Activated B cell treated with CpG ODN at 0.5 μM for 24 hours (primary cell): ENCODE data around the gene HIVEP2. TPM values are rescaled to one million over a fixed set of nuclear protein-coding genes. Genes with fewer than 3 reads are reported as not detected.

Experiments used
- ATAC-seq: fragments of 200-7000 bp; cut with Tn5 transposase; one replicate; pipeline ENCODE4 v1.10.0; 2021; ENCODE audit warnings: low read depth, mild to moderate bottlenecking, moderate library complexity
- CTCF ChIA-PET: fragments of 350-600 bp; sonication (Branson Sonifier 250); formaldehyde crosslinking; loops from one replicate; lab custom pipeline; 2021; ENCODE audit warnings: antibody characterized with exemption; lab: Charles Lee
- POLR2A ChIA-PET: fragments of 350-600 bp; sonication (Branson Sonifier 250); formaldehyde crosslinking; loops from one replicate; lab custom pipeline; 2021; ENCODE audit warnings: antibody characterized with exemption; lab: Charles Lee
- DNase-seq: peaks from one replicate; pipeline ENCODE4 v3.0.0; 2022
- H3K27ac Mint-ChIP-seq: one replicate; pipeline ENCODE4 v1.8.0; 2020; ENCODE audit warnings: mixed read lengths
- H3K27me3 Mint-ChIP-seq: one replicate; pipeline ENCODE4 v1.8.0; 2021; ENCODE audit warnings: mixed read lengths
- H3K36me3 Mint-ChIP-seq: one replicate; pipeline ENCODE4 v1.8.0; 2021; ENCODE audit warnings: low read depth, mixed read lengths
- H3K4me1 Mint-ChIP-seq: one replicate; pipeline ENCODE4 v1.8.0; 2021; ENCODE audit warnings: mixed read lengths
- H3K4me3 Mint-ChIP-seq: one replicate; pipeline ENCODE4 v1.8.0; 2020; ENCODE audit warnings: mild to moderate bottlenecking, mixed read lengths
- H3K9me3 Mint-ChIP-seq: one replicate; pipeline ENCODE4 v1.8.0; 2020; ENCODE audit warnings: mixed read lengths
- intact Hi-C: fragments of 100-400 bp; cut with micrococcal nuclease; formaldehyde crosslinking; loops from one replicate; pipeline ENCODE4 v1.15.1; 2024
- total RNA-seq: library from RNA; stranded (reverse); gene quantifications from 2 replicates; pipeline ENCODE4 v1.2.3, GENCODE V29; 2022
- TF ChIP-seq, protein P1 (sequence below): fragments of 200-600 bp; IDR thresholded peaks from one replicate; pipeline ENCODE4 v1.8.0; 2022; ENCODE audit warnings: antibody characterized with exemption, mild to moderate bottlenecking

Gene HIVEP2
- total RNA-seq, 1 donor from 2014 or later, result 25.4 TPM

DNA sequence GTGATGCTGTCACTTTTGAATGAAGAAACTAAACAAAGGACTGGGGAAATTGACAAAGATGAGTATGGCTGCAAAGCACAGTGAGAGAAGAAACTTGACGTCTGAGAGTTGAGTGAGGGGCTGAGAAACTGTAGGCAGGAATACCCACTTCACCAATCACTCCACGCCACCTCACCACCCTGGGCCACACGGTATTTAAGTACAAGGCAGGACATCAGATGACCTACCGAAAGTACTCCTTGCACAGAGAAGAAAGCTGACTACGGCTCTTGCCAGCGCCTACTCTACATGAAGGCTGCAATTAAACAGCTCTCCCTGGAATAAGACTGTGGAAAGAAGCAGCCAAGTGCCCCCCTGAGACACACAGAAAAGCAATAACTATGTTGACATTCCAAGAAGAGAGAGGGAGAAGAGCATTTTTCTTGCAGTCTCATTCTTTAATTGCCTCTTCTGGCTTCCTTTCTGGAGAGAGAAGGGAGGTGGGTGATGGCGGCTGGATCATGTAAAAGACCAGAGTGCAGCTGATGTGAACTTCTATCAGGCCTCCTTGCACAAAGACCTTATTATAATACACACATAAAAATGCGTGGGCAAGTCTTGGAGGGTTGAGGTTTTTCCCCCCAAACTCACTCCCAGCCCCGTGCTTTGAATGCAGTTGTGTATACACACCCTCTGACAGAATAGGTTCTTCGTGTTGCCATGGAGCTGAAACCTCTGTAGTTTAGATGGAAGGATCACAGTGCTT is 44.6 kb downstream of the HIVEP2 start:
- TF ChIP-seq, protein P1, sequence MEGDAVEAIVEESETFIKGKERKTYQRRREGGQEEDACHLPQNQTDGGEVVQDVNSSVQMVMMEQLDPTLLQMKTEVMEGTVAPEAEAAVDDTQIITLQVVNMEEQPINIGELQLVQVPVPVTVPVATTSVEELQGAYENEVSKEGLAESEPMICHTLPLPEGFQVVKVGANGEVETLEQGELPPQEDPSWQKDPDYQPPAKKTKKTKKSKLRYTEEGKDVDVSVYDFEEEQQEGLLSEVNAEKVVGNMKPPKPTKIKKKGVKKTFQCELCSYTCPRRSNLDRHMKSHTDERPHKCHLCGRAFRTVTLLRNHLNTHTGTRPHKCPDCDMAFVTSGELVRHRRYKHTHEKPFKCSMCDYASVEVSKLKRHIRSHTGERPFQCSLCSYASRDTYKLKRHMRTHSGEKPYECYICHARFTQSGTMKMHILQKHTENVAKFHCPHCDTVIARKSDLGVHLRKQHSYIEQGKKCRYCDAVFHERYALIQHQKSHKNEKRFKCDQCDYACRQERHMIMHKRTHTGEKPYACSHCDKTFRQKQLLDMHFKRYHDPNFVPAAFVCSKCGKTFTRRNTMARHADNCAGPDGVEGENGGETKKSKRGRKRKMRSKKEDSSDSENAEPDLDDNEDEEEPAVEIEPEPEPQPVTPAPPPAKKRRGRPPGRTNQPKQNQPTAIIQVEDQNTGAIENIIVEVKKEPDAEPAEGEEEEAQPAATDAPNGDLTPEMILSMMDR, result no peak
- H3K9me3 Mint-ChIP-seq, result no peaks in the 10 kb centered on the region
- CTCF ChIA-PET, result interaction anchor here (0.9 kb wide), 1 partner anchor 201 kb away, joined by 3 read pairs; no protein-coding TSS in a partner anchor
- intact Hi-C loops, result no loop called here
- DNase-seq (no peak), ATAC-seq (no peak)
- peaks cover 34% of the 10 kb centered on the region for H3K4me1 Mint-ChIP-seq
- peaks cover 12% of the 10 kb centered on the region for H3K36me3 Mint-ChIP-seq
- H3K27me3 Mint-ChIP-seq, result no peaks in the 10 kb centered on the region
- H3K27ac Mint-ChIP-seq, result no peak overlapping the region
- POLR2A ChIA-PET, result no interaction called here
- H3K4me3 Mint-ChIP-seq, result no peak overlapping the region

DNA sequence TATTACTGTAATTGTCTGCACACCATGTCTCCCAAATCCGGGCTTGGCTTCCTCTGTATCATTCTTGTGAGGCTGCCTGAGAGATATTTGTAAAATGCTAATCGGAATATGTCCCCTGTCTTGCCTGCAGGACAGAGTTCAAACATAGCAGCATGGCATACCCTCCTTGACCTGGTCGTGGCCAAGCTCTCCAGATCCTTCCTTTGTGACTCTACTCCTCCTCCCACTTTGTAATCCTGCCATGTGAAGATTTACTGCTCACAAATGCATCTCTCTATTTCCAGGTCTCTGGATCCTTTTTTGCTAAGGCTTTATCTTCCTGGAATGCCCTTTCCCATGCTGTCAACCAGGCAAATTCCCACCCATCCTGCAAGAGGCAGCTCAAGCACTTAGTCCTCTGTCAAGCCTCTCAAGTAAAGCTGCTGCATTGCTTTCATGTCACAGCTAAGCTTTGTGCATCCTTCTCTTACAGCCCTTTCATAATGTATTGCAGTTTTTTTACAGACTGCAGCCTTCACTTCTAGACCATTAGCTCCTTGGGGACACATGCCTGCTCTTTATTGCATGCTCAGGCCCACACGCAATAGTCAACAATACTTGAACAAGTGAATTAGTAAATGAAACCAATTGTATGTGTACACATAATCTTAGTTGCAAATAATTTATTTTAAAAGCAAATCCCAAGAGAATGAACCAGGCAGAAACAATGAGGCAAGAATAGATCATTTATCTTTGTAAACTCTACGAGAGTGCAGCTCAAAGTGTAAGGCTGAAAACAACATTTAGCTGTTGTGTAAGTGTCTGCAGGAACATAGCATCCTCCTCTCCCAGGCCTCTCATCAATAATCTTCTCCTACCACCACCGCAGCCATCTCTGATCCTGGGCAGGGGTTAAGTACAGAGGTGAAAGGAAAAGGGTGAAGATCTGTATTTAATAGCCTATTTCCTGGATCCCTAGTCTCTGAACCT is 45.8 kb downstream of the HIVEP2 start:
- Mint-ChIP-seq H3K9me3 (no peaks in the 10 kb centered on the region), H3K36me3 (peaks cover 12% of the 10 kb centered on the region), H3K4me1 (peaks cover 36% of the 10 kb centered on the region), H3K27ac (no peak overlapping the region), H3K4me3 (no peak overlapping the region), H3K27me3 (no peaks in the 10 kb centered on the region)
- TF ChIP-seq, protein P1, result no peak
- DNase-seq (no peak), ATAC-seq (no peak)
- intact Hi-C loops, result no loop called here
- ChIA-PET POLR2A (no interaction called here), CTCF (interaction anchor here (0.6 kb wide), 1 partner anchor 79 kb away, joined by 3 read pairs; no protein-coding TSS in a partner anchor)

DNA sequence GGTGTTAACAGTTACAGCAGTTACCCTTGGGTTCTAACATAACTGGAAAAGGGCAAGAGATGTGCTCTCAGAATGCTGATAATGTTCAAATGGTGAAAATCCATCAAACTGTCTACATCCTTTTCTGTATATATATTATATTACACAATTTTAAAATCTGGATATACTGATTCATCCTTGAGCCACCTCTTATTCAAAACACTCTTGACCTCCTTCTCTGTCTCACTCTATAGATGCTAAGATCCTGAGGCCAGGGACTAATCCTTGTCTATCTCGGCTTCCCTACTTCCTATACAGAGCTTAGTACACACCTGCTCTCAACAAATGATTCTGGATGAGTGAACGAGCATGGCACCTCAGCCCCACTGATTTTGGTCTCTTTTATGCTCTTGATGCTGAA is 47.3 kb downstream of the HIVEP2 start:
- POLR2A ChIA-PET, result interaction anchor here (0.6 kb wide), 1 partner anchor 46 kb away, joined by 3 read pairs; no protein-coding TSS in a partner anchor

DNA sequence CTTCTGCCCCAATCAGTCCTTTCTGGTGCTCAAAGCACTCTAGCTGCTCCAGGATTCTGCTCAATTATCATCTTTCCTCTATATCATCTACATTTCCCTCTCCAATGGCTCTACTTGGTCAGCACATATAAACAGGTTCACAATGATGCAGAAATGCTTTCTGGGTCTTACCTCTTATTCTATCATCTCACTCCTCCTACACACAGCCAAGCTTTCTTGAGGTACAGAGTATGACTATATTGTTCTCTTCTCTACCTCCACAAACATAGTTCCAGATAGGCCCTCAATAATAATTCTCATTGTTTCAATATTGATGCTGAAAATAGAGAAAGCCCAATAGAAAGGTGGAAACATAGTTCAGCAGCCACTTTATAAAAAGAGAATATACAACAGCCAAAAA is 48.2 kb downstream of the HIVEP2 start:
- Mint-ChIP-seq H3K4me1 (peaks cover 12% of the 10 kb centered on the region), H3K27me3 (no peaks in the 10 kb centered on the region), H3K9me3 (no peaks in the 10 kb centered on the region), H3K4me3 (no peak overlapping the region), H3K36me3 (peaks cover 12% of the 10 kb centered on the region), H3K27ac (no peak overlapping the region)
- no peak for DNase-seq
- TF ChIP-seq, protein P1, result no peak
- ChIA-PET CTCF (no interaction called here), POLR2A (no interaction called here)
- ATAC-seq, result no peak
- intact Hi-C loops, result no loop called here

More for the DNA sequence above, 47.3 kb downstream of the HIVEP2 start:
- CTCF ChIA-PET, result no interaction called here
- Mint-ChIP-seq H3K27me3 (no peaks in the 10 kb centered on the region), H3K9me3 (no peaks in the 10 kb centered on the region), H3K36me3 (peaks cover 12% of the 10 kb centered on the region), H3K27ac (no peak overlapping the region), H3K4me1 (peaks cover 21% of the 10 kb centered on the region), H3K4me3 (no peak overlapping the region)
- intact Hi-C loops, result no loop called here
- no peak for DNase-seq
- no peak for ATAC-seq
- TF ChIP-seq, protein P1, result no peak

DNA sequence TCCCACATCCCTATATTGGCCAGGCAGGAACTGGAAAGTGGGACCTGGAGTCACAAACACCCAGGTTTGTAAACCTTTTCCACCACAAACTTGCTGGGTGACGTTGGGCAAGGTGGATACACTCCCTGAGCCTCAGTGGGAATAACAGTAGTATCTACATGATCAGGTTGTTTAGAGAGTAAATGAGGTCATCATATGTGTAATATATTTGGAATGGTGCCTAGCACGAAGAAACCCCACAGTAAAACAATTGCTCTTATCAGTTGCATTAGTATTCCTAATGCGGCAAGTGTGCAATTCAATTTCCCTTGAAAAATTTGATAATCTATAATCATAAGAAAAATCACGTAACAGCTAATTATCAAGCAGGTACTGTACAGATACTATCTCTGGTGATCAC is 51.9 kb downstream of the HIVEP2 start:
- H3K4me3 Mint-ChIP-seq, result no peak overlapping the region
- no peaks in the 10 kb centered on the region for H3K9me3 Mint-ChIP-seq
- no peaks in the 10 kb centered on the region for H3K27me3 Mint-ChIP-seq
- intact Hi-C loops, result no loop called here
- no peak overlapping the region for H3K27ac Mint-ChIP-seq
- peaks cover 21% of the 10 kb centered on the region for H3K4me1 Mint-ChIP-seq
- TF ChIP-seq, protein P1, result no peak
- ATAC-seq, result no peak
- ChIA-PET CTCF (no interaction called here), POLR2A (no interaction called here)
- DNase-seq, result no peak
- peaks cover 4% of the 10 kb centered on the region for H3K36me3 Mint-ChIP-seq
